NK-92 (cell line): ENCODE measurements around the gene CDKN3.
"Not testable (repeated sequence)": the region's sequence is repeated elsewhere in the genome, so short reads cannot be mapped to it uniquely, and the experiment has no call there.

Experiments used
- DNase-seq: peaks from one replicate; lab custom pipeline; 2025; ENCODE audit not compliant: unreplicated experiment; lab: John Stamatoyannopoulos, UW

CDKN3 gene

GRCh38 chr14:54420478-54421142 is 23.8 kb downstream of the CDKN3 start:
- no peak for DNase-seq

- DNase-seq, result no peak
Observed at GRCh38 chr14:54423991-54424390, 27.2 kb downstream of the CDKN3 start.

- no peak for DNase-seq
Observed at GRCh38 chr14:54424479-54424901, 27.7 kb downstream of the CDKN3 start.

- no peak for DNase-seq
Observed at GRCh38 chr14:54425068-54425467, 28.3 kb downstream of the CDKN3 start.

GRCh38 chr14:54425537-54426274 is 28.9 kb downstream of the CDKN3 start:
- no peak for DNase-seq

- no peak for DNase-seq
Observed at GRCh38 chr14:54427871-54428270, 31.1 kb downstream of the CDKN3 start.

- DNase-seq, result no peak
Observed at GRCh38 chr14:54428527-54428926, 31.7 kb downstream of the CDKN3 start.

GRCh38 chr14:54435500-54435981 is 38.7 kb downstream of the CDKN3 start:
- DNase-seq, result no peak

GRCh38 chr14:54437954-54438353 is 41.1 kb downstream of the CDKN3 start:
- DNase-seq, result not testable (repeated sequence)

GRCh38 chr14:54438703-54439102 is 41.9 kb downstream of the CDKN3 start:
- DNase-seq, result no peak

GRCh38 chr14:54440037-54440436 is 43.2 kb downstream of the CDKN3 start:
- no peak for DNase-seq

- DNase-seq, result no peak
Observed at GRCh38 chr14:54440476-54440872, 43.7 kb downstream of the CDKN3 start.

GRCh38 chr14:54440873-54441868 is 44.4 kb downstream of the CDKN3 start, which contains the start of gene CNIH1:
Gene CNIH1, minus strand, starts transcription at chr14:54441374. Its CDS starts 47 bp downstream, at chr14:54441327.
- DNase-seq, result peak; percentile 49

- DNase-seq, result not testable (repeated sequence)
Observed at GRCh38 chr14:54442961-54443360, 46.2 kb downstream of the CDKN3 start.

- no peak for DNase-seq
Observed at GRCh38 chr14:54443981-54444380, 47.2 kb downstream of the CDKN3 start.

GRCh38 chr14:54444681-54445080 is 47.9 kb downstream of the CDKN3 start:
- no peak for DNase-seq

GRCh38 chr14:54446161-54446693 is 49.4 kb downstream of the CDKN3 start:
- DNase-seq, result no peak

GRCh38 chr14:54447231-54447692 is 50.5 kb downstream of the CDKN3 start:
- no peak for DNase-seq

- no peak for DNase-seq
Observed at GRCh38 chr14:54450535-54450934, 53.7 kb downstream of the CDKN3 start.

- no peak for DNase-seq
Observed at GRCh38 chr14:54451121-54451601, 54.4 kb downstream of the CDKN3 start.

GRCh38 chr14:54451961-54452360 is 55.2 kb downstream of the CDKN3 start:
- no peak for DNase-seq
